ENCODE measurements around the gene BAIAP2. TPM values are rescaled to one million over a fixed set of nuclear protein-coding genes. Genes with fewer than 3 reads are reported as not detected.
"Not testable (repeated sequence)": the region's sequence is repeated elsewhere in the genome, so short reads cannot be mapped to it uniquely, and the experiment has no call there.

Gene BAIAP2
- total RNA-seq, 1 experiment from 2014 or later = 58.0 TPM

DNA sequence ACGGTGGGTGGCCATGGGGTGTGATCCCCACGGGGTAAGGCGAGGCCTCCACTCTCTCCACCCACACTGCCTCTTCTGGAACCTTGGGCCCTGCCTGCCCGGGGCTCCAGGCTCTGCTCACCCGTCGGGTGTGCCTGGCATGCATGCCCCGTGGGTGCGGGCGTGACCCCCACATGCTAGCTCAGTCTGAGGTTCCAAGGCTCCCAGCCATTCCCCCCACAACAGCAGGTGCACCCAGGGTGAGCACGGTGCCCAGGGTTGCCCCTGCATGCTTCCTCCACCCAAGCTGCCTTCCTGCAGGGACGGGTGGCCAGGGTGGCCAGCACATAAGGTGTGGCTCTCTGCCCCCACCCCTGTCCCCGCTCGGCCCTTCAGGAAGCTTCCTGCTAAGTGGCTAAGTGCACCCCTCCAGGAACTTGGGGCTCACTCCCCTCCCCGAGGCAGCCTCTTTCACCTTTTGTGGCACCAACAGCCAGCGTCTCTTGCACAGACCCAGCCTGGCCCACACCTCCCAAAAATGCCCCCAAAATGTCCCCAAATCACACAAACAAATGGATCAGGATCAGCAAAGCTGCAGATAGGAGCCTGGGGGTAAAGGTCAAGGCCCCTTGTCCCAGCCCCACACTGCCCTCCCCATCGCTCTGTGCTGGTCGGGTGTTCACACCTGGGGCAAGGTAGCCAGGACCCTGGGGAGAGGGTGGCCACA, 108.9 kb downstream of the BAIAP2 start:
- no peak for TF ChIP-seq CTCF (IDR thresholded peaks at IDR 0.05; ENCODE audit: unreplicated experiment)
- Mint-ChIP-seq H3K4me1 (ENCODE audit: low read depth, unreplicated experiment) (no peaks in the 10 kb centered on the region), H3K9me3 (ENCODE audit: low read depth, unreplicated experiment) (no peaks in the 10 kb centered on the region), H3K27me3 (ENCODE audit: unreplicated experiment) (peaks cover 34% of the 10 kb centered on the region), H3K4me3 (ENCODE audit: low read depth, unreplicated experiment) (no peak overlapping the region), H3K27ac (ENCODE audit: unreplicated experiment) (no peak overlapping the region), H3K36me3 (ENCODE audit: insufficient read depth, unreplicated experiment) (peaks cover 3% of the 10 kb centered on the region)
- intact Hi-C loops (cut with micrococcal nuclease; ENCODE audit: unreplicated experiment) = no loop called here
- BruUV-seq (replicated peaks) = no TSS peak
- no peak for DNase-seq
- CTCF ChIA-PET = no interaction called here

GRCh38 chr17:81144423-81144781, 109.5 kb downstream of the BAIAP2 start:
- BruUV-seq (replicated peaks) = no TSS peak
- no peaks in the 10 kb centered on the region for H3K36me3 Mint-ChIP-seq (ENCODE audit: insufficient read depth, unreplicated experiment)
- no peak overlapping the region for H3K27ac Mint-ChIP-seq (ENCODE audit: unreplicated experiment)
- H3K4me3 Mint-ChIP-seq (ENCODE audit: low read depth, unreplicated experiment) = no peak overlapping the region
- CTCF ChIA-PET = no interaction called here
- no peaks in the 10 kb centered on the region for H3K9me3 Mint-ChIP-seq (ENCODE audit: low read depth, unreplicated experiment)
- intact Hi-C loops (cut with micrococcal nuclease; ENCODE audit: unreplicated experiment) = no loop called here
- DNase-seq = no peak
- TF ChIP-seq CTCF (IDR thresholded peaks at IDR 0.05; ENCODE audit: unreplicated experiment) = no peak
- H3K27me3 Mint-ChIP-seq (ENCODE audit: unreplicated experiment) = peaks cover 39% of the 10 kb centered on the region
- no peaks in the 10 kb centered on the region for H3K4me1 Mint-ChIP-seq (ENCODE audit: low read depth, unreplicated experiment)

GRCh38 chr17:81146208-81146607, 111.3 kb downstream of the BAIAP2 start:
- H3K9me3 Mint-ChIP-seq (ENCODE audit: low read depth, unreplicated experiment); H3K4me3 Mint-ChIP-seq (ENCODE audit: low read depth, unreplicated experiment); BruUV-seq (replicated peaks); H3K27ac Mint-ChIP-seq (ENCODE audit: unreplicated experiment); intact Hi-C loops (cut with micrococcal nuclease; ENCODE audit: unreplicated experiment); H3K36me3 Mint-ChIP-seq (ENCODE audit: insufficient read depth, unreplicated experiment); H3K4me1 Mint-ChIP-seq (ENCODE audit: low read depth, unreplicated experiment); DNase-seq; CTCF ChIA-PET: not testable (repeated sequence)
- H3K27me3 Mint-ChIP-seq (ENCODE audit: unreplicated experiment) = peaks cover 57% of the 10 kb centered on the region

DNA sequence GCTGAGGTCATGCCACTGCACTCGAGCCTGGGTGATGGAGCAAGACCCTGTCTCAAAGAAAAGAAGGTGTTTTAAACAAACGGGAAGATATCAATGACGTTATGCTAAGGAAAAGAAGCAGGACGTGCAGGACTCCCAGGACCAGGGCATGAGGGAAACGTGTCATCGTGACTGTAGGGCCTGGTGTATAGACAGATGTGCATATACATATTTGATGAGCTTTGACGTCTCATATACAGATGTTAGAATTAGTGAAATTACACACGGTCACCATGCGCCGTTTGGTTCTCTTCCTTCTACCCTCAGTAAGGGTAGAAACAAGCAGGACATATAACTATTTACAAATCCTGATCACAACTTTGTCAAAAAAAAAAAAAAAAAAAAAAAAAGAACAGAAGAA, 112.8 kb downstream of the BAIAP2 start:
- Mint-ChIP-seq H3K27ac (ENCODE audit: unreplicated experiment) (no peak overlapping the region), H3K27me3 (ENCODE audit: unreplicated experiment) (peaks cover 72% of the 10 kb centered on the region), H3K4me3 (ENCODE audit: low read depth, unreplicated experiment) (no peak overlapping the region), H3K9me3 (ENCODE audit: low read depth, unreplicated experiment) (no peaks in the 10 kb centered on the region), H3K4me1 (ENCODE audit: low read depth, unreplicated experiment) (no peaks in the 10 kb centered on the region), H3K36me3 (ENCODE audit: insufficient read depth, unreplicated experiment) (no peaks in the 10 kb centered on the region)
- no peak for DNase-seq
- CTCF ChIA-PET = interaction anchor here (0.6 to 0.7 kb wide), 3 partner anchors 16 to 278 kb away, joined by 5 to 8 read pairs (median 6); no protein-coding TSS in a partner anchor
- BruUV-seq (replicated peaks) = no TSS peak
- TF ChIP-seq CTCF (IDR thresholded peaks at IDR 0.05; ENCODE audit: unreplicated experiment) = no peak
- intact Hi-C loops (cut with micrococcal nuclease; ENCODE audit: unreplicated experiment) = no loop called here

DNA sequence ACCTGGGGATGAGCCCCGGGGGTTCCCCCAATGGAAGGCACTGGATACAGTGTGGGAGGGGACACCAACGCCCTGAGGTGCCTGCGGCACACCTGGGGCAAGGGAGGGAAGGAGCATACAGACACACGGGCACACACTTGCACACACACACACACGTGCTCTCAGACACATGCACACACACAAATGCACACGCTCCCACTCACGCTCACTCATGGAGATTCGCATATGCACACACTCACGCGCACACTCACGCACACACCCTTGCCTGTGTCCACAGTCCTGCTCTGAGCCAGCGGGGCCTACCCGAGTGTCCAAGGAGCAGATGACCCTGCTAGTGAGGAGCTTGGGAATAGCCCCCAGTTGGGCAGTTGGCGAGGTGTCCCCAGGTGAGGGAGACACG, 113.6 kb downstream of the BAIAP2 start:
- no peak for TF ChIP-seq CTCF (IDR thresholded peaks at IDR 0.05; ENCODE audit: unreplicated experiment)
- CTCF ChIA-PET = interaction anchor here (0.6 kb wide), 2 partner anchors 26 to 279 kb away, joined by 5 to 6 read pairs; no protein-coding TSS in a partner anchor
- no peaks in the 10 kb centered on the region for H3K4me1 Mint-ChIP-seq (ENCODE audit: low read depth, unreplicated experiment)
- H3K9me3 Mint-ChIP-seq (ENCODE audit: low read depth, unreplicated experiment) = no peaks in the 10 kb centered on the region
- DNase-seq = no peak
- peaks cover 79% of the 10 kb centered on the region for H3K27me3 Mint-ChIP-seq (ENCODE audit: unreplicated experiment)
- no TSS peak for BruUV-seq (replicated peaks)
- H3K36me3 Mint-ChIP-seq (ENCODE audit: insufficient read depth, unreplicated experiment) = no peaks in the 10 kb centered on the region
- intact Hi-C loops (cut with micrococcal nuclease; ENCODE audit: unreplicated experiment) = no loop called here
- H3K4me3 Mint-ChIP-seq (ENCODE audit: low read depth, unreplicated experiment) = no peak overlapping the region
- no peak overlapping the region for H3K27ac Mint-ChIP-seq (ENCODE audit: unreplicated experiment)
